GM21576 (cell line): ENCODE results near the gene UBE2E1.
"Not testable (repeated sequence)": the region's sequence is repeated elsewhere in the genome, so short reads cannot be mapped to it uniquely, and the experiment has no call there.

ENCODE experiments used
- ATAC-seq: cut with Tn5 transposase; IDR thresholded peaks from one replicate; pipeline ENCODE4 v1.9.1; 2021; ENCODE audit warnings: mild to moderate bottlenecking, moderate library complexity; ENCODE audit not compliant: unreplicated experiment

UBE2E1 gene

GRCh38 chr3:23877329-23877980 is 71.7 kb downstream of the UBE2E1 start:
- ATAC-seq = no peak

GRCh38 chr3:23879485-23879884 is 73.7 kb downstream of the UBE2E1 start:
- ATAC-seq = no peak

GRCh38 chr3:23880703-23881339 is 75.1 kb downstream of the UBE2E1 start:
- ATAC-seq = no peak

- not testable (repeated sequence) for ATAC-seq
Measured at GRCh38 chr3:23881993-23882392, 76.2 kb downstream of the UBE2E1 start.

GRCh38 chr3:23882487-23882918 is 76.7 kb downstream of the UBE2E1 start:
- no peak for ATAC-seq

GRCh38 chr3:23884481-23884880 is 78.7 kb downstream of the UBE2E1 start:
- ATAC-seq = no peak

GRCh38 chr3:23885210-23885609 is 79.5 kb downstream of the UBE2E1 start:
- no peak for ATAC-seq

GRCh38 chr3:23886311-23886710 is 80.6 kb downstream of the UBE2E1 start:
- ATAC-seq = no peak

- peak; percentile 47 for ATAC-seq
Measured at GRCh38 chr3:23888617-23889228, 83.0 kb downstream of the UBE2E1 start.

- ATAC-seq = no peak
Measured at GRCh38 chr3:23889386-23889785, 83.6 kb downstream of the UBE2E1 start.

GRCh38 chr3:23889950-23890349 is 84.2 kb downstream of the UBE2E1 start:
- ATAC-seq = no peak

GRCh38 chr3:23894254-23895061 is 88.7 kb downstream of the UBE2E1 start:
- ATAC-seq = no peak

- ATAC-seq = no peak
Measured at GRCh38 chr3:23895181-23895580, 89.4 kb downstream of the UBE2E1 start.

- ATAC-seq = no peak
Measured at GRCh38 chr3:23900744-23901143, 95.0 kb downstream of the UBE2E1 start.

GRCh38 chr3:23904545-23904944 is 98.8 kb downstream of the UBE2E1 start:
- no peak for ATAC-seq

- no peak for ATAC-seq
Measured at GRCh38 chr3:23909341-23909740, 103.6 kb downstream of the UBE2E1 start.

- no peak for ATAC-seq
Measured at GRCh38 chr3:23911397-23911796, 105.6 kb downstream of the UBE2E1 start.

GRCh38 chr3:23912335-23912734 is 106.6 kb downstream of the UBE2E1 start:
- not testable (repeated sequence) for ATAC-seq

GRCh38 chr3:23913182-23913581 is 107.4 kb downstream of the UBE2E1 start:
- no peak for ATAC-seq

GRCh38 chr3:23913873-23914743 is 108.4 kb downstream of the UBE2E1 start:
- ATAC-seq = no peak
